Left colon (tissue), 2 donors: ENCODE measurements around the gene CNTN5. TPM values are rescaled to one million over a fixed set of nuclear protein-coding genes. Genes with fewer than 3 reads are reported as not detected.

Experiments used
- ATAC-seq: fragments of 200-7000 bp; cut with Tn5 transposase; one replicate; pipeline ENCODE4 v1.9.1; 2020; ENCODE audit warnings: mild to moderate bottlenecking, moderate library complexity
- DNase-seq, 2 donors: peaks; one replicate each; pipeline ENCODE4 v3.0.0-alpha.2; 2020
- intact Hi-C, 2 donors: fragments of 100-400 bp; cut with DNase I in 1 of 2; cut with micrococcal nuclease in 1 of 2; formaldehyde crosslinking; loops; one replicate each; pipeline versions ENCODE4 v1.11.2 to v1.14.0; 2022; cut with DNase I, micrococcal nuclease
- total RNA-seq, 2 donors: library from RNA; stranded (reverse); fragmentation: NEBNext Ultra II Directional; extraction: Animal tissue kit (Norgen Biotek cat#: 25700); gene quantifications; one replicate each; pipeline ENCODE4 v1.2.1, GENCODE V29; 2021
- donor health status: DM: no; HTN: no; CAD: no.
- donor health status: DM: yes; HTN: yes; CAD: no.

The CNTN5 gene
- total RNA-seq, 2 donors from 2014 or later, result not detected

DNA sequence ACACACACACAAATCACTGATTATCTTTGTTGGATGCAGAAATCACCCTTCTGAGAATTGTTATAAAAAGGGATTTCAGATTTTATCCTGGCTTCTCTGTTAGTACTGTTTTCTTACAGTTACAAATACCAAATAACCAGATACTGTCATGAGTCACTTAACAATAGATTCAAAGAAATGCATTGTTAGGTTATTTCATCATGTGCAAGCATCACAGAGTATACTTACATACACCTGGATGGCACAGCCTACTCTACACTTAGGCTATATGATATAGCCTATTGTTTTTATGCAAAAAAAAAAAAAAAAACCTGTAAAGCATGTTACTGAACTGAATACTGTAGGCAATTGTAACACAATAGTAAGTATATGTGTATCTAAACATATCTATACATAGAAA is 1347.1 kb downstream of the CNTN5 start:
- intact Hi-C loops, result no loop called here
- ATAC-seq (no peak), DNase-seq (no peak)

DNA sequence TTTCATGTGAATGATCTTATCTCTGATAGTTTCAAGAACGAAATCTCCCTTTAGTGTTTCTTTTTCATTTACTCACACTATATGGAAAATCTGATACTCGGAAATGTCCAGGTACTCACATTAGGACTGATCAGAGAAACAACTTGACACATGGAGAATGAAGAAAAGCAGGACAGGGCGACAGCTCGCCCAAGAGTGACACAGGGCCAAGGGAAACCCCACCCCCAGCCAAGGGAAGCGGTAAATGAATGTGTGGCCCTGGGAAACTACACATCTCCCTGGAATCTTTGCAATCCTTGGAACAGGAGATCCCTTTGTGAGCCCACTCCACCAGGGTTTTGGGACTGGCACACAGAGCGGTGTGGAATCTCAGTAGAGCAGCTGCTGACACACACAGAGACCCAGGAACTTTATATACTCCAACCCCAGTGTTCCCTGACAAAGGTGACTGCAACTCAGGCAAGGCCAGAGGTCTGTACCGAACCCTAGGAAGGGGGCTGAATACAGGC is 1362.7 kb downstream of the CNTN5 start:
- ATAC-seq (no peak), DNase-seq (no peak)
- intact Hi-C loops, result no loop called here

- intact Hi-C loops, result no loop called here
- ATAC-seq, result no peak
- no peak for DNase-seq
Observed at GRCh38 chr11:100396266-100396665, 1375.5 kb downstream of the CNTN5 start.

GRCh38 chr11:100397401-100397800 is 1376.7 kb downstream of the CNTN5 start:
- no peak for DNase-seq
- intact Hi-C loops, result no loop called here
- no peak for ATAC-seq

DNA sequence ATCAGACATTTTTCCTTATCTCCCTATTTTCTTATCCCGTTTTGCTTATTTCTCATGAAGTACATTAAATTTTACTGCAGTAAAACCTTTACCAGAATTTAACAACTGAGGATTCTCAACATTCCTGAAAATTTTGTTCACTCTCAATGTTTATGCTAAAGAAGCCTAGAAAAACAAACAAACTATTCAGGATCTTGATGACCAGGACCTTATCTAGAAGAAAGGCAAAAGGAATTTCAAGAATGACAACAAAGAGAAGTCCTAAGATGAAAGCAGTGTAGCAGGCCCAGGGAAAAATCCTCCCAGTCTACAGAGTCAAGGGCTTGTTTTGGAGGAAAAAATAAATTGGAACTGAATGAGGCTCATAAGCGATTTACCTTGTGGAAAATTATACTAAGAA is 1383.1 kb downstream of the CNTN5 start:
- ATAC-seq (no peak), DNase-seq (no peak)
- intact Hi-C loops, result no loop called here

DNA sequence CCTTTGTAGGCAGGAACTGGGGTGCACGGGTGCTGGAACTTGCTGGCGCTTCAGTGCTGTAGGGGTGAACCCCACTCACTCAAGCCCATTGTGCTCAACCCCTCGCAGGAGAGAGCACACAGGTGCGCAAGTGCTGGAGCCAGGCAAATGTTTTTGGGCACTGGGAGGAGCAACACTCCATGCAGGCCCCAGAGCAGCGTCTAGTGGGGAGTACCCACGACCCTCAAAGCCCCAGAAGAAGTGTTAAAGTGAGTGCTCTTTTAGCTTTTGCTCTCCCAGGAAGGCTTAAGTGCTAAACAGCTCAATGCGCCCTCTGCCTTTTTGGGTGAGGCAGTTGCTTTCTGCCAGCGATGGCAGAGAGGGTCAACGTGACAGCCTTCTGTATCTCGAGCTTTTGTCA is 1384.2 kb downstream of the CNTN5 start:
- ATAC-seq, result no peak
- intact Hi-C loops, result no loop called here
- no peak for DNase-seq
